ENCODE measurements around the gene KANSL1L.

DNA sequence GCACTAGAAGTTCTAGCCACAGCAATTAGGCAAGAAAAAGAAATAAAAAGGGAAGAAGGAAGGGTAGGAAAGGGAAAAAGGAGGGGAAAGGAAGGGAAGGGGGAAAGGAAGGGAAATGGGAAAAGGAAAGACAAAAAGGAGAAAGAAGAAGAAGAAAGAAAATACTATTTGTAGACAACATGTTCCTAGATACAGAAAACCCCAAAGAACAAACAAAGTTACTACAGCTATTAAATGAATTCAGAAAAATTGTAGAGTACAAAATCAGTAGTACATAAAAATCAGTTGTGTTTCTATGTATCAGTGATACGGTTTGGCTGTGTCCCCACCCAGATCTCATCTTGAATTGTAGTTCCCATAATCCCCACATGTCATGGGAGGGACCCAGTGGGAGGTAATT is 116.5 kb downstream of the KANSL1L start:
- TF ChIP-seq EGR1 (IDR thresholded peaks at IDR 0.05) (no peak), CREB1 (IDR thresholded peaks at IDR 0.05; ENCODE audit: low read depth) (no peak), USF1 (IDR thresholded peaks at IDR 0.05) (no peak), MAX (IDR thresholded peaks at IDR 0.05) (no peak), CEBPB (IDR thresholded peaks at IDR 0.05) (no peak), RAD21 (IDR thresholded peaks at IDR 0.05; ENCODE audit: low read depth) (no peak), EP300 (IDR thresholded peaks at IDR 0.05; ENCODE audit: borderline replicate concordance) (no peak), REST (IDR thresholded peaks at IDR 0.05; ENCODE audit: low read depth) (no peak), TCF12 (IDR thresholded peaks at IDR 0.05; ENCODE audit: low read depth) (no peak), YY1 (IDR thresholded peaks at IDR 0.05; ENCODE audit: low read depth) (no peak), TAF1 (IDR thresholded peaks at IDR 0.05; ENCODE audit: low read depth) (no peak), NFIC (IDR thresholded peaks at IDR 0.05) (no peak), TEAD4 (IDR thresholded peaks at IDR 0.05) (no peak)
